K562 (cell line): ENCODE data around the gene FKBP7. TPM values are rescaled to one million over a fixed set of nuclear protein-coding genes. Genes with fewer than 3 reads are reported as not detected.

Source experiments
- ARID3B ChIP-seq: fragments of 250-450 bp; sonication (Bioruptor Pico); IDR thresholded peaks from 2 replicates; pipeline ENCODE4 v1.4.0; 2020; ENCODE audit warnings: borderline replicate concordance
- ARNT ChIP-seq, 2 experiments: fragments of 450-650 bp; IDR thresholded peaks; 2 replicates each; pipeline ENCODE4 v1.6.1; 2016; ENCODE audit warnings: mild to moderate bottlenecking in 1 of 2
- CTCF ChIP-seq, 3 experiments: IDR thresholded peaks in 2 of 3; conservative IDR thresholded peaks in 1 of 3; 2 replicates each; pipeline ENCODE4 v1.5.1; 2011 to 2012; ENCODE audit warnings: low read length in 3 of 3, mild to moderate bottlenecking in 3 of 3, control low read depth in 2 of 3, improper control_type of control experiment in 1 of 3, inconsistent platforms in 1 of 3, low read depth in 1 of 3, mixed read lengths in 1 of 3, moderate library complexity in 1 of 3; ENCODE audit not compliant: insufficient read depth in 2 of 3
- MAX ChIP-seq: sonication (generic); formaldehyde crosslinking; IDR thresholded peaks from 2 replicates; pipeline ENCODE4 v1.9.0; 2022; ENCODE audit warnings: mild to moderate bottlenecking, missing genetic modification reagents
- MXI1 ChIP-seq: IDR thresholded peaks from 2 replicates; pipeline ENCODE4 v1.6.1; 2011; ENCODE audit warnings: low read depth, mild to moderate bottlenecking, improper control_type of control experiment, low read length
- NFIC ChIP-seq: fragments of 450-650 bp; IDR thresholded peaks from 2 replicates; pipeline ENCODE4 v1.6.1; 2017; ENCODE audit warnings: mild to moderate bottlenecking, inconsistent platforms
- SMARCB1 ChIP-seq: IDR thresholded peaks from 2 replicates; pipeline ENCODE4 v1.6.1; 2011; ENCODE audit warnings: improper control_type of control experiment, low read depth; ENCODE audit not compliant: insufficient read length
- SREBF2 ChIP-seq: sonication (generic); formaldehyde crosslinking; IDR thresholded peaks from 2 replicates; pipeline ENCODE4 v1.4.0; 2020; ENCODE audit warnings: mild to moderate bottlenecking, missing genetic modification reagents
- TAF9B ChIP-seq: fragments of 450-650 bp; IDR thresholded peaks from 2 replicates; pipeline ENCODE4 v1.6.1; 2018; ENCODE audit warnings: mild to moderate bottlenecking; ENCODE audit not compliant: partially characterized antibody
- TCF7 ChIP-seq: sonication (generic); IDR thresholded peaks from 2 replicates; pipeline ENCODE4 v1.6.1; 2016; ENCODE audit warnings: antibody characterized with exemption, borderline replicate concordance
- THAP12 ChIP-seq: fragments of 250-450 bp; sonication (Bioruptor Pico); IDR thresholded peaks from 2 replicates; pipeline ENCODE4 v1.9.0; 2021; ENCODE audit warnings: mild to moderate bottlenecking, inconsistent platforms
- ZNF584 ChIP-seq: fragments of 200-800 bp; sonication (Bioruptor generic); IDR thresholded peaks from 2 replicates; pipeline ENCODE4 v1.6.1; 2016; ENCODE audit warnings: low read depth, mild to moderate bottlenecking, missing genetic modification characterization, missing compliant biosample characterization
- ZNF76 ChIP-seq: fragments of 250-450 bp; sonication (Bioruptor Pico); IDR thresholded peaks from 2 replicates; pipeline ENCODE4 v1.4.0; 2020; ENCODE audit warnings: mild to moderate bottlenecking, moderate library complexity, borderline replicate concordance
- polyA plus RNA-seq, 8 experiments: library from polyadenylated mRNA; depleted of rRNA in 4 of 8; stranded (reverse) in 5 of 8; unstranded in 3 of 8; fragments of >200 nt; fragmentation: Nextera tagmentation in 2 of 8; fragmentation: Illumina TruSeq in 1 of 8; extraction: Ambion mirVana in 2 of 8; extraction: Trizol in 1 of 8; gene quantifications; 2 replicates each; pipeline versions ENCODE4 v1.2.1 to v1.2.3, GENCODE V29; 2011 to 2014; ENCODE audit warnings: inconsistent platforms in 1 of 8, missing spikeins in 1 of 8
- total RNA-seq, 7 experiments: library from RNA; depleted of rRNA in 6 of 7; stranded (reverse); fragments of >200 nt in 6 of 7; fragmentation: Illumina TruSeq in 2 of 7; extraction: Trizol in 2 of 7; gene quantifications; 2 replicates each; pipeline versions ENCODE4 v1.2.1 to v1.2.3, GENCODE V29; 2011 to 2021; ENCODE audit warnings: low replicate concordance in 1 of 7
- TF ChIP-seq, protein P1 (sequence below): fragments of 450-650 bp; formaldehyde crosslinking; IDR thresholded peaks from 2 replicates; pipeline ENCODE4 v1.4.0; 2020; ENCODE audit warnings: mild to moderate bottlenecking, moderate library complexity
- TF ChIP-seq, protein P2 (sequence below): fragments of 450-650 bp; formaldehyde crosslinking; conservative IDR thresholded peaks from 2 replicates; pipeline ENCODE4 v1.4.0; 2022; ENCODE audit warnings: mild to moderate bottlenecking, missing genetic modification characterization

Gene FKBP7
- total and polyA plus RNA-seq, 9 of the 15 experiments (the other 6 are each of a cell fraction or from before 2014, with no cell fraction given) = 6.1 to 23.2 (median 19.0) TPM

GRCh38 chr2:178478439-178479274, at the start of gene FKBP7 (continued):
- TF ChIP-seq MAX (peak; percentile 77), ARNT (IDR thresholded peaks at IDR 0.05) (peak in 1 of 2 experiments; percentile 57; a peak in 1 of 4 replicates), ZNF584 (0 out of 2 replicates have a peak, but pooled peaks have one; percentile 56), ARID3B (CRISPR knock-in tag) (no peak), TCF7 (no peak), ZNF76 (CRISPR knock-in tag) (no peak; the same call in 1 of the 2 replicates), THAP12 (CRISPR knock-in tag) (peak; percentile 70; the same call in 1 of the 2 replicates), SREBF2 (0 out of 2 replicates have a peak, but pooled peaks have one; percentile 95), TAF9B (no peak), CTCF (IDR thresholded peaks at IDR 0.05 in 2 of 3, conservative IDR thresholded peaks at IDR 0.05 in 1 of 3; ENCODE audit: insufficient read depth in 2 of 3, low read depth in 1 of 3, low read length in 3 of 3) (peak; percentile 94 to 97 (median 96)), MXI1 (peak; percentile 79), NFIC (peak; percentile 18; the same call in 1 of the 2 replicates), SMARCB1 (peak; percentile 47)
- TF ChIP-seq, protein P1, sequence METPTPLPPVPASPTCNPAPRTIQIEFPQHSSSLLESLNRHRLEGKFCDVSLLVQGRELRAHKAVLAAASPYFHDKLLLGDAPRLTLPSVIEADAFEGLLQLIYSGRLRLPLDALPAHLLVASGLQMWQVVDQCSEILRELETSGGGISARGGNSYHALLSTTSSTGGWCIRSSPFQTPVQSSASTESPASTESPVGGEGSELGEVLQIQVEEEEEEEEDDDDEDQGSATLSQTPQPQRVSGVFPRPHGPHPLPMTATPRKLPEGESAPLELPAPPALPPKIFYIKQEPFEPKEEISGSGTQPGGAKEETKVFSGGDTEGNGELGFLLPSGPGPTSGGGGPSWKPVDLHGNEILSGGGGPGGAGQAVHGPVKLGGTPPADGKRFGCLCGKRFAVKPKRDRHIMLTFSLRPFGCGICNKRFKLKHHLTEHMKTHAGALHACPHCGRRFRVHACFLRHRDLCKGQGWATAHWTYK (CRISPR knock-in tag) = 0 out of 2 replicates have a peak, but pooled peaks have one; percentile 60
- TF ChIP-seq, protein P2, sequence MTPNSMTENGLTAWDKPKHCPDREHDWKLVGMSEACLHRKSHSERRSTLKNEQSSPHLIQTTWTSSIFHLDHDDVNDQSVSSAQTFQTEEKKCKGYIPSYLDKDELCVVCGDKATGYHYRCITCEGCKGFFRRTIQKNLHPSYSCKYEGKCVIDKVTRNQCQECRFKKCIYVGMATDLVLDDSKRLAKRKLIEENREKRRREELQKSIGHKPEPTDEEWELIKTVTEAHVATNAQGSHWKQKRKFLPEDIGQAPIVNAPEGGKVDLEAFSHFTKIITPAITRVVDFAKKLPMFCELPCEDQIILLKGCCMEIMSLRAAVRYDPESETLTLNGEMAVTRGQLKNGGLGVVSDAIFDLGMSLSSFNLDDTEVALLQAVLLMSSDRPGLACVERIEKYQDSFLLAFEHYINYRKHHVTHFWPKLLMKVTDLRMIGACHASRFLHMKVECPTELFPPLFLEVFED = no peak; the same call in 1 of the 2 replicates
